ENCODE results near the gene MRPL39.

The MRPL39 gene

GRCh38 chr21:25566645-25567044, 40.6 kb downstream of the MRPL39 start:
- DNase-seq, result no peak

- DNase-seq, result no peak
These were observed 41.7 kb downstream of the MRPL39 start for GRCh38 chr21:25565272-25566211.

- DNase-seq, result no peak
These were observed 42.8 kb downstream of the MRPL39 start for GRCh38 chr21:25564349-25564948.

GRCh38 chr21:25563361-25564116, 43.7 kb downstream of the MRPL39 start:
- DNase-seq, result no peak

- no peak for DNase-seq
These were observed 44.6 kb downstream of the MRPL39 start for GRCh38 chr21:25562660-25563059.

GRCh38 chr21:25561668-25562641, 45.3 kb downstream of the MRPL39 start:
- no peak for DNase-seq

- DNase-seq, result no peak
These were observed 46.4 kb downstream of the MRPL39 start for GRCh38 chr21:25560891-25561290.

GRCh38 chr21:25560271-25560685, 47.0 kb downstream of the MRPL39 start:
- DNase-seq, result no peak

GRCh38 chr21:25559746-25560145, 47.5 kb downstream of the MRPL39 start:
- DNase-seq, result no peak

GRCh38 chr21:25558123-25558522, 49.2 kb downstream of the MRPL39 start:
- DNase-seq, result no peak

GRCh38 chr21:25557180-25557579, 50.1 kb downstream of the MRPL39 start:
- DNase-seq, result no peak

GRCh38 chr21:25556091-25556490, 51.2 kb downstream of the MRPL39 start:
- DNase-seq, result no peak

- no peak for DNase-seq
These were observed 51.8 kb downstream of the MRPL39 start for GRCh38 chr21:25555492-25555891.

- no peak for DNase-seq
These were observed 54.4 kb downstream of the MRPL39 start for GRCh38 chr21:25552856-25553255.

- no peak for DNase-seq
These were observed 55.7 kb downstream of the MRPL39 start for GRCh38 chr21:25551569-25551968.

GRCh38 chr21:25550352-25551120, 56.7 kb downstream of the MRPL39 start:
- DNase-seq, result no peak

- DNase-seq, result no peak
These were observed 66.2 kb downstream of the MRPL39 start for GRCh38 chr21:25541042-25541441.

GRCh38 chr21:25539606-25540005, 67.7 kb downstream of the MRPL39 start:
- DNase-seq, result no peak

GRCh38 chr21:25537174-25537573, 70.1 kb downstream of the MRPL39 start:
- DNase-seq, result no peak

GRCh38 chr21:25536752-25537151, 70.5 kb downstream of the MRPL39 start:
- no peak for DNase-seq

GRCh38 chr21:25535849-25536248, 71.4 kb downstream of the MRPL39 start:
- DNase-seq, result no peak

Data from NCI-H1092 treated with DMSO at 0.1 percent for 48 hours (cell line).